ENCODE data around the gene CSN3.
"Not testable (repeated sequence)": the region's sequence is repeated elsewhere in the genome, so short reads cannot be mapped to it uniquely, and the experiment has no call there.

DNA sequence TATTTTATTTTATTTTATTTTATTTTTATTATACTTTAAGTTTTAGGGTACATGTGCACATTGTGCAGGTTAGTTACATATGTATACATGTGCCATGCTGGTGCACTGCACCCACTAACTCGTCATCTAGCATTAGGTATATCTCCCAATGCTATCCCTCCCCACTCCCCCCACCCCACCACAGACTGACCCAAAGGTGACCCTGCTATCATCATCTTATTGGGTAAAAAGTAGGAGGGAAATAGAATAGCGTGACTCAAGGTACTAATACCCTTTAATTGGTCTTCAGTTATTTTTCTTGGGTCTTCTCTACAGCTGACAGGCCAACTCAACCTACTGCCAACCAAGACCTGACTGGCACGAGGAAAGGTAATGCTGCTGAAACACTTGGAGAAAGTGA lies at the start of gene CSN3:
- not testable (repeated sequence) for TF ChIP-seq ZBTB20 (tag by site-specific recombination; IDR thresholded peaks at IDR 0.05); HOXA7 (CRISPR knock-in tag; IDR thresholded peaks at IDR 0.05; ENCODE audit: borderline replicate concordance); CTCF (tag by site-specific recombination; IDR thresholded peaks at IDR 0.05); ZNF132 (tag by site-specific recombination; IDR thresholded peaks at IDR 0.05; ENCODE audit: borderline replicate concordance); ZFP3 (tag by site-specific recombination; IDR thresholded peaks at IDR 0.05; ENCODE audit: low read depth); ZNF16 (tag by site-specific recombination; IDR thresholded peaks at IDR 0.05; ENCODE audit: low read depth); ZNF629 (tag by site-specific recombination; IDR thresholded peaks at IDR 0.05)
